K562 treated with DMSO at 1 percent for 12 hours (cell line): Measurements from ENCODE around the gene CD9. TPM values are rescaled to one million over a fixed set of nuclear protein-coding genes. Genes with fewer than 3 reads are reported as not detected.

Source experiments
- total RNA-seq: library from RNA; unstranded; fragments of 300-600 nt; gene quantifications from 2 replicates; pipeline ENCODE4 v1.2.3, GENCODE V29; 2022; ENCODE audit not compliant: insufficient read depth

The CD9 gene
- total RNA-seq: 0.68 TPM in 1 of 2 replicates, not detected in the other

GRCh38 chr12:6200256-6201212, at the start of gene CD9:
Gene CD9 (plus strand): TSS chr12:6200400. CDS start chr12:6200500, 100 bp downstream.

Other genes starting within 250 kb of the CD9 start
- not detected in 2 replicates for gene VWF, start 75.7 kb upstream of the CD9 start, total RNA-seq
- 0.48 and 0.56 TPM in 2 replicates for gene PLEKHG6, start 110.3 kb downstream of the CD9 start, total RNA-seq
- gene TNFRSF1A, start 141.7 kb downstream of the CD9 start, total RNA-seq: 57.7 and 75.5 TPM in 2 replicates
- not detected in 2 replicates for gene SCNN1A, start 175.2 kb downstream of the CD9 start, total RNA-seq
- 63.6 and 81.4 TPM in 2 replicates for gene LTBR, start 183.8 kb downstream of the CD9 start, total RNA-seq
- gene CD27, start 244.6 kb downstream of the CD9 start, total RNA-seq: not detected in 2 replicates